Medulla oblongata (tissue), 1 donor: ENCODE measurements around the gene ZNF205.
A peak's percentile ranks its signal among the peaks of the same experiment; 100 is the strongest.

Experiments
- DNase-seq: peaks from one replicate; pipeline ENCODE4 v3.0.0-alpha.2; 2015; ENCODE audit errors: extremely low spot score

Gene ZNF205

GRCh38 chr16:3101018-3101840 lies 11.2 kb upstream of the ZNF205 start:
- peak; percentile 57 for DNase-seq

GRCh38 chr16:3101841-3102470 lies 10.4 kb upstream of the ZNF205 start:
- peak; percentile 21 for DNase-seq

GRCh38 chr16:3106205-3106928 lies 6.0 kb upstream of the ZNF205 start:
- peak; percentile 79 for DNase-seq

GRCh38 chr16:3112881-3113574 lies 642 bp downstream of the ZNF205 start:
- no peak for DNase-seq

GRCh38 chr16:3113765-3114479 lies 1.5 kb downstream of the ZNF205 start:
- no peak for DNase-seq

- no peak for DNase-seq
These were observed 2.6 kb downstream of the ZNF205 start for GRCh38 chr16:3115003-3115402.

GRCh38 chr16:3115561-3115960 lies 3.2 kb downstream of the ZNF205 start:
- DNase-seq = no peak

GRCh38 chr16:3118204-3118790 lies 5.9 kb downstream of the ZNF205 start:
- no peak for DNase-seq

- DNase-seq = no peak
These were observed 6.5 kb downstream of the ZNF205 start for GRCh38 chr16:3118846-3119245.

- DNase-seq = no peak
These were observed 6.9 kb downstream of the ZNF205 start for GRCh38 chr16:3119286-3119685.

- no peak for DNase-seq
These were observed 7.5 kb downstream of the ZNF205 start for GRCh38 chr16:3119701-3120408.

- DNase-seq = no peak
These were observed 8.0 kb downstream of the ZNF205 start for GRCh38 chr16:3120435-3120834.

- DNase-seq = no peak
These were observed 9.6 kb downstream of the ZNF205 start for GRCh38 chr16:3121851-3122467.

GRCh38 chr16:3122926-3123570 lies 10.7 kb downstream of the ZNF205 start:
- no peak for DNase-seq

GRCh38 chr16:3123986-3124886 lies 11.8 kb downstream of the ZNF205 start:
- peak; percentile 97 for DNase-seq

GRCh38 chr16:3127745-3128144 lies 15.4 kb downstream of the ZNF205 start:
- DNase-seq = no peak

- DNase-seq = peak; percentile 94
These were observed 17.0 kb downstream of the ZNF205 start for GRCh38 chr16:3129137-3130131.
